K562 (cell line): Measurements from ENCODE around the gene PPP1R37.

Experiments used
- EP300 ChIP-seq: IDR thresholded peaks from 2 replicates; pipeline ENCODE4 v1.6.1; 2012; ENCODE audit warnings: low read length, improper control_type of control experiment
- TF ChIP-seq, protein P1 (sequence below): sonication (generic); formaldehyde crosslinking; IDR thresholded peaks from 2 replicates; pipeline ENCODE4 v1.8.1; 2023; ENCODE audit warnings: mild to moderate bottlenecking, missing genetic modification reagents

GRCh38 chr19:45101806-45102205 is 8.8 kb downstream of the PPP1R37 start:
- TF ChIP-seq, protein P1, sequence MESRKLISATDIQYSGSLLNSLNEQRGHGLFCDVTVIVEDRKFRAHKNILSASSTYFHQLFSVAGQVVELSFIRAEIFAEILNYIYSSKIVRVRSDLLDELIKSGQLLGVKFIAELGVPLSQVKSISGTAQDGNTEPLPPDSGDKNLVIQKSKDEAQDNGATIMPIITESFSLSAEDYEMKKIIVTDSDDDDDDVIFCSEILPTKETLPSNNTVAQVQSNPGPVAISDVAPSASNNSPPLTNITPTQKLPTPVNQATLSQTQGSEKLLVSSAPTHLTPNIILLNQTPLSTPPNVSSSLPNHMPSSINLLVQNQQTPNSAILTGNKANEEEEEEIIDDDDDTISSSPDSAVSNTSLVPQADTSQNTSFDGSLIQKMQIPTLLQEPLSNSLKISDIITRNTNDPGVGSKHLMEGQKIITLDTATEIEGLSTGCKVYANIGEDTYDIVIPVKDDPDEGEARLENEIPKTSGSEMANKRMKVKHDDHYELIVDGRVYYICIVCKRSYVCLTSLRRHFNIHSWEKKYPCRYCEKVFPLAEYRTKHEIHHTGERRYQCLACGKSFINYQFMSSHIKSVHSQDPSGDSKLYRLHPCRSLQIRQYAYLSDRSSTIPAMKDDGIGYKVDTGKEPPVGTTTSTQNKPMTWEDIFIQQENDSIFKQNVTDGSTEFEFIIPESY: no peak
- TF ChIP-seq EP300: no peak
